Fibroblast of lung (primary cell): Measurements from ENCODE around the gene NMUR2. TPM values are rescaled to one million over a fixed set of nuclear protein-coding genes. Genes with fewer than 3 reads are reported as not detected.

Experiments used
- DNase-seq, 2 donors: peaks; one replicate each; pipeline versions ENCODE4 v3.0.0 to v3.0.0-alpha.2; 2010; ENCODE audit warnings: low read depth in 2 of 2
- H2AFZ ChIP-seq: 2 replicates; pipeline ENCODE4 v1.5.1; 2012; ENCODE audit warnings: low read length, control low read depth, inconsistent platforms
- H3K27ac ChIP-seq: 2 replicates; pipeline ENCODE4 v1.5.1; 2011; ENCODE audit warnings: low read length, control low read depth; ENCODE audit not compliant: insufficient read depth
- H3K27me3 ChIP-seq: 2 replicates; pipeline ENCODE4 v1.5.1; 2011; ENCODE audit warnings: mild to moderate bottlenecking, low read length; ENCODE audit not compliant: control insufficient read depth, insufficient read depth
- H3K36me3 ChIP-seq: 2 replicates; pipeline ENCODE4 v1.5.1; 2011; ENCODE audit warnings: low read length; ENCODE audit not compliant: control insufficient read depth, insufficient read depth
- H3K4me1 ChIP-seq: 2 replicates; pipeline ENCODE4 v1.5.1; 2011; ENCODE audit warnings: low read length; ENCODE audit not compliant: control insufficient read depth, insufficient read depth; ENCODE audit errors: extremely low read depth
- H3K4me2 ChIP-seq: 2 replicates; pipeline ENCODE4 v1.5.1; 2011; ENCODE audit warnings: low read length, control low read depth; ENCODE audit not compliant: insufficient read depth; ENCODE audit errors: extremely low read depth
- H3K4me3 ChIP-seq, 4 experiments: fragments of 200-600 bp in 1 of 4; sonication (generic) in 1 of 4; replicated peaks in 1 of 4; 2 replicates each; pipeline ENCODE4 v1.5.1; 2011 to 2016; ENCODE audit warnings: low read length in 4 of 4, low read depth in 3 of 4, mild to moderate bottlenecking in 3 of 4, control low read depth in 2 of 4, inconsistent platforms in 1 of 4, mixed read lengths in 1 of 4; ENCODE audit not compliant: insufficient read depth in 1 of 4; ENCODE audit errors: control extremely low read depth in 1 of 4
- H3K79me2 ChIP-seq: 2 replicates; pipeline ENCODE4 v1.5.1; 2012; ENCODE audit warnings: mild to moderate bottlenecking, low read length, inconsistent platforms; ENCODE audit not compliant: control insufficient read depth, insufficient read depth
- H3K9ac ChIP-seq: 2 replicates; pipeline ENCODE4 v1.5.1; 2011; ENCODE audit warnings: mild to moderate bottlenecking, low read length, control low read depth; ENCODE audit not compliant: insufficient read depth
- H3K9me3 ChIP-seq: 2 replicates; pipeline ENCODE4 v1.5.1; 2012; ENCODE audit warnings: low read depth, low read length; ENCODE audit not compliant: control insufficient read depth, insufficient read depth
- H4K20me1 ChIP-seq: 2 replicates; pipeline ENCODE4 v1.5.1; 2011; ENCODE audit warnings: low read length; ENCODE audit not compliant: control insufficient read depth, insufficient read depth; ENCODE audit errors: extremely low read depth
- EZH2 ChIP-seq: IDR thresholded peaks from 2 replicates; pipeline ENCODE4 v1.5.1; 2012; ENCODE audit warnings: low read length, control low read depth, mild to moderate bottlenecking; ENCODE audit errors: missing control alignments
- polyA plus RNA-seq, 2 donors: library from polyadenylated mRNA; depleted of rRNA in 1 of 2; stranded (reverse) in 1 of 2; unstranded in 1 of 2; fragments of >200 nt; gene quantifications; 2 replicates each; pipeline ENCODE4 v1.2.1, GENCODE V29; 2011 to 2012; ENCODE audit warnings: missing spikeins in 1 of 2
- total RNA-seq: library from RNA; depleted of rRNA; stranded (reverse); fragments of >200 nt; gene quantifications from 2 replicates; pipeline ENCODE4 v1.2.1, GENCODE V29; 2014
- TF ChIP-seq, protein P1 (sequence below), 2 donors: IDR thresholded peaks in 1 of 2; conservative IDR thresholded peaks in 1 of 2; 1 replicate in 1 of 2; 2 replicates in 1 of 2; pipeline ENCODE4 v1.5.1; 2011 to 2012; ENCODE audit warnings: low read length in 2 of 2, control low read depth in 1 of 2, inconsistent platforms in 1 of 2, low read depth in 1 of 2, mild to moderate bottlenecking in 1 of 2

NMUR2 gene
- total and polyA plus RNA-seq, 2 donors (not counting 1 experiment from before 2014, with no cell fraction given), result not detected

DNA sequence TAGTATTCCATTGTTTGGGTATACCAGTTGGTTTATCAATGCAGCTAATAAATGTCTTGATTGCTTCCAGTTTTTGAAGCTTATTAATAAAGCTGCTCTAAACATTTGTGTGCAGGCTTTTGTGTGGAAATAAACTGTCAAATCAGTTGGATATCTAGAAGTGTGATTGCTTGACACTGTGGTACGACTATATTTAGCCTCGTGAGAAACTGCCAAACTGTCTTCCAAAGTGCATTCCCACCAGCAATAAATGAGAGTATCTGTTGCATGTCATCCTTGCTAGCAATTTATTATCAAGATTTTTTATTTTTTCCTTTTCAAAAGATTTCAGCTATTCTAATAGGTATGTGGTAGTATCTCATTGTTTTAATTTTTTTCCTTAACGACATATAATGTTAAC lies 37.5 kb downstream of the NMUR2 start:
- TF ChIP-seq, protein P1, sequence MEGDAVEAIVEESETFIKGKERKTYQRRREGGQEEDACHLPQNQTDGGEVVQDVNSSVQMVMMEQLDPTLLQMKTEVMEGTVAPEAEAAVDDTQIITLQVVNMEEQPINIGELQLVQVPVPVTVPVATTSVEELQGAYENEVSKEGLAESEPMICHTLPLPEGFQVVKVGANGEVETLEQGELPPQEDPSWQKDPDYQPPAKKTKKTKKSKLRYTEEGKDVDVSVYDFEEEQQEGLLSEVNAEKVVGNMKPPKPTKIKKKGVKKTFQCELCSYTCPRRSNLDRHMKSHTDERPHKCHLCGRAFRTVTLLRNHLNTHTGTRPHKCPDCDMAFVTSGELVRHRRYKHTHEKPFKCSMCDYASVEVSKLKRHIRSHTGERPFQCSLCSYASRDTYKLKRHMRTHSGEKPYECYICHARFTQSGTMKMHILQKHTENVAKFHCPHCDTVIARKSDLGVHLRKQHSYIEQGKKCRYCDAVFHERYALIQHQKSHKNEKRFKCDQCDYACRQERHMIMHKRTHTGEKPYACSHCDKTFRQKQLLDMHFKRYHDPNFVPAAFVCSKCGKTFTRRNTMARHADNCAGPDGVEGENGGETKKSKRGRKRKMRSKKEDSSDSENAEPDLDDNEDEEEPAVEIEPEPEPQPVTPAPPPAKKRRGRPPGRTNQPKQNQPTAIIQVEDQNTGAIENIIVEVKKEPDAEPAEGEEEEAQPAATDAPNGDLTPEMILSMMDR (conservative IDR thresholded peaks at IDR 0.05 in 1 of 2, IDR thresholded peaks at IDR 0.05 in 1 of 2; ENCODE audit: low read depth in 1 of 2, low read length in 2 of 2), result no peak
- TF ChIP-seq EZH2, result no peak
- no peaks in the 10 kb centered on the region for H3K27me3 ChIP-seq
- DNase-seq, result no peak
- no peaks in the 10 kb centered on the region for H3K79me2 ChIP-seq
- H3K36me3 ChIP-seq, result no peaks in the 10 kb centered on the region
- H3K9me3 ChIP-seq, result no peaks in the 10 kb centered on the region
- no peaks in the 10 kb centered on the region for H4K20me1 ChIP-seq
- no peak overlapping the region for H3K27ac ChIP-seq
- H3K4me2 ChIP-seq, result no peak overlapping the region
- H3K4me1 ChIP-seq, result no peaks in the 10 kb centered on the region
- no peak overlapping the region for H3K9ac ChIP-seq
- H2AFZ ChIP-seq, result no peak overlapping the region
- H3K4me3 ChIP-seq, result no peak overlapping the region

DNA sequence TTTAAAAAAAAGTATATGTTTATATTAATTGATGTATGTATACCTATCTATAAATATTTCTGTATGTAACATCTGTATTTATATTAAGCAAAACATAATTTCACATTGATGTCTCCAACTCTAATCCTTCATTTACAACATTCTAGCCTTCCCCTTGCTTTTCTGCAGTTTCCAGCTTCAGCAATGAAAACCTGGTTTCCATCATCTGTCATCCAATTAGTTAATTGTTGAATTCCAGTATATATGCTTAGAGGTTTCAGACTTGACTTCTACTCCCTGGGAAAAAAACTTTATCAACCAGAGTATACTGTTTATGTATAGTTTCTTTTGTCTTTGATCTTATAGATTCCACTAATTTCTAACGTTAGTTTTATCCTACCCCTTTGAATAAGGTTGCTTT lies 38.4 kb downstream of the NMUR2 start:
- Histone ChIP-seq H3K4me2 (no peak overlapping the region), H2AFZ (no peak overlapping the region), H3K9ac (no peak overlapping the region), H3K79me2 (no peaks in the 10 kb centered on the region), H3K9me3 (no peaks in the 10 kb centered on the region), H3K4me3 (no peak overlapping the region), H3K27me3 (no peaks in the 10 kb centered on the region), H3K4me1 (no peaks in the 10 kb centered on the region), H3K27ac (no peak overlapping the region), H4K20me1 (no peaks in the 10 kb centered on the region), H3K36me3 (no peaks in the 10 kb centered on the region)
- no peak for DNase-seq
- TF ChIP-seq, protein P1 (conservative IDR thresholded peaks at IDR 0.05 in 1 of 2, IDR thresholded peaks at IDR 0.05 in 1 of 2; ENCODE audit: low read depth in 1 of 2, low read length in 2 of 2), result no peak
- no peak for TF ChIP-seq EZH2

DNA sequence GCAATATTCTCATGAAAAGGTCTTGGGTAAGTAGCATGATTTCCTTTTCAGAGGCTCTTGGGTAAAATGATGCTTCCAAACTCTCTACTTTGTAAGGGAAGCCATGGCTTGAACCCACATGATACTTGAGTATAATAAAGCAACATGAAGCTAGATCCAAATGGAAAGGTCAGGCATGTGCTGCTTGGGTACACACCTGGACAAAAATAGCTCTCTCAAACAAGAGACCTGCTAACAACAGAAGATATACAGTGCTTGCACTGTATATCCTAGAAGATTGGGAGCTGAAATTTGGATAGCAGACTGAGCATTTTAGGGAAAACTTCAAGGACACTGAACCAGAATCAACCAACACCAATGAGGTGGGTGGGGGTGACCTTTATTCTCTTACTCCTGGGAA lies 40.2 kb downstream of the NMUR2 start:
- Histone ChIP-seq H3K4me3 (no peak overlapping the region), H3K4me1 (no peaks in the 10 kb centered on the region), H3K4me2 (no peak overlapping the region), H3K79me2 (no peaks in the 10 kb centered on the region), H3K9me3 (no peaks in the 10 kb centered on the region), H3K36me3 (no peaks in the 10 kb centered on the region), H3K9ac (no peak overlapping the region), H4K20me1 (no peaks in the 10 kb centered on the region), H2AFZ (no peak overlapping the region), H3K27ac (no peak overlapping the region), H3K27me3 (no peaks in the 10 kb centered on the region)
- TF ChIP-seq EZH2, result no peak
- TF ChIP-seq, protein P1 (conservative IDR thresholded peaks at IDR 0.05 in 1 of 2, IDR thresholded peaks at IDR 0.05 in 1 of 2; ENCODE audit: low read depth in 1 of 2, low read length in 2 of 2), result no peak
- no peak for DNase-seq
